Measurements from ENCODE around the gene ZNF536. TPM values are rescaled to one million over a fixed set of nuclear protein-coding genes. Genes with fewer than 3 reads are reported as not detected.

Gene ZNF536
- total and polyA plus RNA-seq, 2 donors (not counting 1 experiment from before 2014, with no cell fraction given): not detected

- WGBS (ENCODE audit: insufficient coverage): 91% methylated on average over 11 of the region's 12 CpGs
- Histone ChIP-seq H3K4me3 (ENCODE audit: control extremely low read depth in 1 of 5, extremely low read depth in 1 of 5, insufficient read depth in 1 of 5, low read depth in 2 of 5, low read length in 4 of 5) (no peak overlapping the region), H2AFZ (ENCODE audit: insufficient read depth, low read depth, low read length, poor library complexity, severe bottlenecking) (no peak overlapping the region), H3K4me2 (replicated peaks; ENCODE audit: low read depth, low read length, poor library complexity, severe bottlenecking) (no peak overlapping the region), H3K79me2 (ENCODE audit: control insufficient read depth, insufficient read depth, low read length) (no peaks in the 10 kb centered on the region), H3K9ac (ENCODE audit: low read length) (no peak overlapping the region), H3K27ac (ENCODE audit: low read length in 2 of 2) (no peak overlapping the region), H3K9me3 (ENCODE audit: control extremely low read depth in 1 of 3, control insufficient read depth in 2 of 3, insufficient read depth in 1 of 3, low read length in 2 of 3) (peaks cover 0 to 31% (median 0%) of the 10 kb centered on the region in 3 donors), H3K4me1 (ENCODE audit: control insufficient read depth in 2 of 2, insufficient read depth in 2 of 2, low read length in 2 of 2) (no peaks in the 10 kb centered on the region), H4K20me1 (ENCODE audit: control insufficient read depth, insufficient read depth, low read length, poor library complexity, severe bottlenecking) (no peaks in the 10 kb centered on the region), H3K27me3 (replicated peaks in 1 of 4; ENCODE audit: control extremely low read depth in 1 of 4, control insufficient read depth in 3 of 4, insufficient read depth in 4 of 4, low read length in 3 of 4) (no peaks in the 10 kb centered on the region), H3K36me3 (replicated peaks in 1 of 2; ENCODE audit: control extremely low read depth in 1 of 2, control insufficient read depth in 1 of 2, extremely low read depth in 1 of 2, insufficient read depth in 2 of 2, low read length in 1 of 2) (no peaks in the 10 kb centered on the region)
- no peaks in the 10 kb centered on the region for H3K9me3 Mint-ChIP-seq (ENCODE audit: insufficient read depth)
- TF ChIP-seq CTCF (IDR thresholded peaks at IDR 0.05) (no peak), EZH2 (IDR thresholded peaks at IDR 0.05; ENCODE audit: borderline replicate concordance, insufficient read depth, low read depth, low read length, poor library complexity, severe bottlenecking) (no peak)
- no peak overlapping the region for H3K4me3 Mint-ChIP-seq
- H3K27ac Mint-ChIP-seq: no peak overlapping the region
- ATAC-seq (ENCODE audit: low read depth): no peak
- intact Hi-C loops (cut with micrococcal nuclease): no loop called here
- no peak for DNase-seq
- no peaks in the 10 kb centered on the region for H3K4me1 Mint-ChIP-seq
- POLR2A ChIA-PET: no interaction called here
- H3K27me3 Mint-ChIP-seq: no peaks in the 10 kb centered on the region
- CTCF ChIA-PET: no interaction called here
Measured at GRCh38 chr19:30338878-30339623, 33.1 kb upstream of the ZNF536 start.

- H3K4me3 Mint-ChIP-seq: no peak overlapping the region
- Histone ChIP-seq H3K79me2 (ENCODE audit: control insufficient read depth, insufficient read depth, low read length) (no peaks in the 10 kb centered on the region), H3K4me2 (replicated peaks; ENCODE audit: low read depth, low read length, poor library complexity, severe bottlenecking) (no peak overlapping the region), H3K9me3 (ENCODE audit: control extremely low read depth in 1 of 3, control insufficient read depth in 2 of 3, insufficient read depth in 1 of 3, low read length in 2 of 3) (peaks cover 0 to 29% (median 0%) of the 10 kb centered on the region in 3 donors), H3K9ac (ENCODE audit: low read length) (no peak overlapping the region), H3K36me3 (replicated peaks in 1 of 2; ENCODE audit: control extremely low read depth in 1 of 2, control insufficient read depth in 1 of 2, extremely low read depth in 1 of 2, insufficient read depth in 2 of 2, low read length in 1 of 2) (no peaks in the 10 kb centered on the region), H4K20me1 (ENCODE audit: control insufficient read depth, insufficient read depth, low read length, poor library complexity, severe bottlenecking) (no peaks in the 10 kb centered on the region), H3K27me3 (replicated peaks in 1 of 4; ENCODE audit: control extremely low read depth in 1 of 4, control insufficient read depth in 3 of 4, insufficient read depth in 4 of 4, low read length in 3 of 4) (no peaks in the 10 kb centered on the region), H3K4me1 (ENCODE audit: control insufficient read depth in 2 of 2, insufficient read depth in 2 of 2, low read length in 2 of 2) (no peaks in the 10 kb centered on the region), H3K4me3 (ENCODE audit: control extremely low read depth in 1 of 5, extremely low read depth in 1 of 5, insufficient read depth in 1 of 5, low read depth in 2 of 5, low read length in 4 of 5) (no peak overlapping the region), H3K27ac (ENCODE audit: low read length in 2 of 2) (no peak overlapping the region), H2AFZ (ENCODE audit: insufficient read depth, low read depth, low read length, poor library complexity, severe bottlenecking) (no peak overlapping the region)
- 84% methylated on average over 7 of the region's 14 CpGs for WGBS (ENCODE audit: insufficient coverage)
- no peak for TF ChIP-seq CTCF (IDR thresholded peaks at IDR 0.05)
- no peak for TF ChIP-seq EZH2 (IDR thresholded peaks at IDR 0.05; ENCODE audit: borderline replicate concordance, insufficient read depth, low read depth, low read length, poor library complexity, severe bottlenecking)
- no peaks in the 10 kb centered on the region for H3K9me3 Mint-ChIP-seq (ENCODE audit: insufficient read depth)
- intact Hi-C loops (cut with micrococcal nuclease): no loop called here
- no peaks in the 10 kb centered on the region for H3K4me1 Mint-ChIP-seq
- H3K27me3 Mint-ChIP-seq: no peaks in the 10 kb centered on the region
- DNase-seq (no peak), ATAC-seq (ENCODE audit: low read depth) (no peak)
- CTCF ChIA-PET: no interaction called here
- H3K27ac Mint-ChIP-seq: no peak overlapping the region
- POLR2A ChIA-PET: no interaction called here
Measured at GRCh38 chr19:30339624-30340525, 32.3 kb upstream of the ZNF536 start.

All from B cell (primary cell).